T-helper 17 cell (primary cell): ENCODE measurements around the gene SCARB1. TPM values are rescaled to one million over a fixed set of nuclear protein-coding genes. Genes with fewer than 3 reads are reported as not detected.
"Not testable (repeated sequence)": the region's sequence is repeated elsewhere in the genome, so short reads cannot be mapped to it uniquely, and the experiment has no call there.

ENCODE experiments used
- ATAC-seq: fragments of 150-1000 bp; cut with Tn5 transposase; 2 replicates; pipeline ENCODE4 v1.10.0; 2021; ENCODE audit warnings: mild to moderate bottlenecking, moderate library complexity
- DNase-seq, 3 donors: peaks; one replicate each; pipeline versions ENCODE4 v3.0.0 to v3.0.0-alpha.2; 2020 to 2021
- H3K9me3 ChIP-seq: one replicate; pipeline ENCODE4 v1.7.0; 2013; ENCODE audit warnings: low read length, mild to moderate bottlenecking; ENCODE audit not compliant: control insufficient read depth, poor library complexity, severe bottlenecking
- H3K27ac Mint-ChIP-seq: one replicate; pipeline ENCODE4 v1.8.0; 2022; ENCODE audit warnings: mild to moderate bottlenecking, moderate library complexity, mixed read lengths
- H3K27me3 Mint-ChIP-seq: one replicate; pipeline ENCODE4 v1.8.0; 2022; ENCODE audit warnings: mixed read lengths
- H3K36me3 Mint-ChIP-seq: one replicate; pipeline ENCODE4 v1.8.0; 2022; ENCODE audit warnings: low read depth, mixed read lengths
- H3K4me1 Mint-ChIP-seq: one replicate; pipeline ENCODE4 v1.8.0; 2022; ENCODE audit warnings: mild to moderate bottlenecking, mixed read lengths
- H3K4me3 Mint-ChIP-seq: one replicate; pipeline ENCODE4 v1.8.0; 2022; ENCODE audit warnings: mild to moderate bottlenecking, moderate library complexity, mixed read lengths
- total RNA-seq, 4 donors: library from RNA in 2 of 4; stranded (reverse) in 2 of 4; gene quantifications; one replicate each; pipeline ENCODE4 v1.2.3 and lab custom pipeline; 2022 to 2026

SCARB1 gene
- total RNA-seq, 2 donors from 2014 or later, result 1.3 to 1.7 TPM

- DNase-seq, result peak; percentile 23 to 52 (median 52)
- H3K27me3 Mint-ChIP-seq, result no peaks in the 10 kb centered on the region
- peak overlapping the region; percentile 45 for H3K27ac Mint-ChIP-seq
- no peaks in the 10 kb centered on the region for H3K9me3 ChIP-seq
- H3K4me3 Mint-ChIP-seq, result peak overlapping the region; percentile 68
- H3K4me1 Mint-ChIP-seq, result peaks cover 25% of the 10 kb centered on the region
- H3K36me3 Mint-ChIP-seq, result peaks cover 3% of the 10 kb centered on the region
- ATAC-seq, result peak; percentile 97
These were observed 34.7 kb upstream of the SCARB1 start for GRCh38 chr12:124898200-124898922.

- no peak overlapping the region for H3K4me3 Mint-ChIP-seq
- H3K27me3 Mint-ChIP-seq, result no peaks in the 10 kb centered on the region
- no peaks in the 10 kb centered on the region for H3K9me3 ChIP-seq
- ATAC-seq (no peak), DNase-seq (no peak)
- no peak overlapping the region for H3K27ac Mint-ChIP-seq
- peaks cover 3% of the 10 kb centered on the region for H3K36me3 Mint-ChIP-seq
- peaks cover 25% of the 10 kb centered on the region for H3K4me1 Mint-ChIP-seq
These were observed 32.8 kb upstream of the SCARB1 start for GRCh38 chr12:124896461-124896860.

DNA sequence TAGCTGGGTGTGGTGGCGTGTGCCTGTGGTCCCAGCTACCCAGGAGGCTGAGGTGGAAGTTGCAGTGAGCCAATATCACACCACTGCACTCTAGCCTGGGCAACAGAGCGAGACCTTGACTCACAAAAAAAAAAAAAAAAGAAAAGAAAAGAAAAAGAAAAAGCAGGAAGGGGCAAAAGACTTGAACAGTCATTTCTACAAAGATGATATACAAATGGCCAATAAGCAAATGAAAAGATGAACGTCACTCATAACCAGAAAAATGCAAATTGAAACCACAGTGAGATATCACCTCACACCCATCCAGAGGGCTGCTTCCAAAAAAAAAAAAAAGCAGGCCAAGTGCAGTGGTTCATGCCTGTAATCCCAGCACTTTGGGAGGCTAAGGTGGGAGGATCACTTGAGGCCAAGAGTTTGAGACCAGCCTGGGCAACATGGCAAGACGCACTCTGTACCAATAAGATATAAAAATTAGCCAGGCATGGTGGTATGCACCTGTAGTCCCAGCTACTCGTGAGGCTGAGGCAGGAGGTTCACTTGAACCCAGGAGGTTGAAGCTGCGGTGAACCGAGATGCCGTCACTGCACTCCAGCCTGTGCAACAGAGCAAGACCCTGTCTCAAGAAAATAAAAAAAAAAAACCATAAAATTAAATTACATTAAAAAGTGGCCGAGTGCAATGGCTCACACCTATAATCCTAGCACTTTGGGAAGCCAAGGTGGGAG, 30.3 kb upstream of the SCARB1 start:
- Mint-ChIP-seq H3K27ac (no peak overlapping the region), H3K36me3 (peaks cover 3% of the 10 kb centered on the region), H3K4me3 (no peak overlapping the region), H3K4me1 (peaks cover 22% of the 10 kb centered on the region), H3K27me3 (no peaks in the 10 kb centered on the region)
- no peak for DNase-seq
- H3K9me3 ChIP-seq, result no peaks in the 10 kb centered on the region
- ATAC-seq, result no peak

- Mint-ChIP-seq H3K4me1 (no peaks in the 10 kb centered on the region), H3K27ac (no peak overlapping the region), H3K36me3 (no peaks in the 10 kb centered on the region), H3K27me3 (no peaks in the 10 kb centered on the region), H3K4me3 (no peak overlapping the region)
- ATAC-seq (no peak), DNase-seq (no peak)
- no peaks in the 10 kb centered on the region for H3K9me3 ChIP-seq
These were observed 24.6 kb upstream of the SCARB1 start for GRCh38 chr12:124888260-124888659.

DNA sequence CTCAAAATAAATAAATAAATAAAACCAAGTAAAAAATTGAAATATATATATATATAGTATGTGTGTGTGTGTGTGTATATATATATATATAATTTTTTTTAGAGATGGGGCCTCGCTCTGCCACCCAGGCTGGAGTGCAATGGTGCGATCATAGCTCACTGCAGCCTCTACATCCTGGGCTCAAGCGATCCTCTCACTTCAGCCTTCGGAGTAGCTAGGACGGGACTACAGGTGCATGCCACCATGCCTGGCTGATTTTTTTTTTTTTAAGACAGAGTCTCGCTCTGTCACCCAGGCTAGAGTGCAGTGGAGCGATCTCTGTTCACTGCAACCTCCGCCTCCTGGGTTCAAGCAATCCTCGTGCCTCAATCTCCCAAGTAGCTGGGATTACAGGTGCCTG, 24.1 kb upstream of the SCARB1 start:
- DNase-seq, H3K36me3 Mint-ChIP-seq, ATAC-seq: not testable (repeated sequence)

GRCh38 chr12:124884587-124885438, 21.1 kb upstream of the SCARB1 start:
- ATAC-seq, result peak; percentile 66
- H3K4me3 Mint-ChIP-seq, result no peak overlapping the region
- no peaks in the 10 kb centered on the region for H3K27me3 Mint-ChIP-seq
- H3K9me3 ChIP-seq, result no peaks in the 10 kb centered on the region
- H3K36me3 Mint-ChIP-seq, result no peaks in the 10 kb centered on the region
- peak overlapping the region; percentile 43 for H3K27ac Mint-ChIP-seq
- no peak for DNase-seq
- H3K4me1 Mint-ChIP-seq, result peaks cover 11% of the 10 kb centered on the region

More for the DNA sequence above, 24.1 kb upstream of the SCARB1 start:
- H3K9me3 ChIP-seq, H3K4me3 Mint-ChIP-seq, H3K27ac Mint-ChIP-seq, H3K27me3 Mint-ChIP-seq, H3K4me1 Mint-ChIP-seq: not testable (repeated sequence)

- peak overlapping the region; percentile 43 for H3K27ac Mint-ChIP-seq
- DNase-seq (no peak), ATAC-seq (no peak)
- H3K27me3 Mint-ChIP-seq, result no peaks in the 10 kb centered on the region
- H3K4me1 Mint-ChIP-seq, result peaks cover 11% of the 10 kb centered on the region
- H3K36me3 Mint-ChIP-seq, result no peaks in the 10 kb centered on the region
- no peaks in the 10 kb centered on the region for H3K9me3 ChIP-seq
- H3K4me3 Mint-ChIP-seq, result no peak overlapping the region
These were observed 19.8 kb upstream of the SCARB1 start for GRCh38 chr12:124883263-124884130.

DNA sequence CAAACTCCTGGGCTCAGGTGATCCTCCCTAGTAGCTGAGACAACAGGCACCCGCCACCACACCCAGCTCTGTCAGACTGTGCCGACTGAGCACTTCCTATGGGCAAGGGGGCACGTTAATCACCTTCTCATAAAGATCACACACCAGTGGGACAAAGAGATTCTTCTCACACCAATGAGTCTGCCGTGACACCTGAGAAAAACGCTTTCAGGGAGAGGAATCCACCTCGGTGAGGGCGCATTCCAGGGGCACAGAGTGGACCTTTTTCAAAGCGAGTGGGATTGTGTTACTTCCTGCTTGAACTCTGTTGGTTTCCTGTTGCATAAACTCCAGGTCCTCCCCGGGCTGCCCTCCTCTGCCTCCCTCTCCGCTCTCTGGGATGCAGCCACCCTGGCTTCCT, 17.5 kb upstream of the SCARB1 start:
- Mint-ChIP-seq H3K36me3 (peaks cover 2% of the 10 kb centered on the region), H3K27me3 (no peaks in the 10 kb centered on the region), H3K4me3 (peak overlapping the region; percentile 43), H3K4me1 (peaks cover 13% of the 10 kb centered on the region), H3K27ac (peak overlapping the region; percentile 45)
- ATAC-seq (no peak), DNase-seq (no peak)
- no peaks in the 10 kb centered on the region for H3K9me3 ChIP-seq

DNA sequence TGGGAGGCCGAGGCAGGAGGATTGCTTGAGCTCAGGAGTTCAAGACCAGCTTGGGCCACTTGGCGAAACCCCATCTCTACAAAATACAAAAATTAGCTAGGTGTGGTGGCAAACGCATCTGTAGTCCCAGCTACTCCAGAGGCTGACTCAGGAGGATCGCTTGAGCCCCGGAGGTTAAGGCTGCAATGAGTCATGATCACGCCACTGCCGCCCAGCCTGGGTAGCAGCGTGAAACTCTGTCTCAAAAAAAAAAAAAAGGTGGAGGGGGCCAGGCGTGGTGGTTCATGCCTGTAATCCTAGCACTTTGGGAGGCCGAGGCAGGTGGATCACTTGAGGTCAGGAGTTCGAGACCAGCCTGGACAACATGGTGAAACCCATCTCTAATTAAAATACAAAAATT, 16.7 kb upstream of the SCARB1 start:
- H3K4me1 Mint-ChIP-seq, result peaks cover 14% of the 10 kb centered on the region
- H3K27me3 Mint-ChIP-seq, H3K27ac Mint-ChIP-seq, H3K4me3 Mint-ChIP-seq, H3K36me3 Mint-ChIP-seq, ATAC-seq, DNase-seq, H3K9me3 ChIP-seq: not testable (repeated sequence)

DNA sequence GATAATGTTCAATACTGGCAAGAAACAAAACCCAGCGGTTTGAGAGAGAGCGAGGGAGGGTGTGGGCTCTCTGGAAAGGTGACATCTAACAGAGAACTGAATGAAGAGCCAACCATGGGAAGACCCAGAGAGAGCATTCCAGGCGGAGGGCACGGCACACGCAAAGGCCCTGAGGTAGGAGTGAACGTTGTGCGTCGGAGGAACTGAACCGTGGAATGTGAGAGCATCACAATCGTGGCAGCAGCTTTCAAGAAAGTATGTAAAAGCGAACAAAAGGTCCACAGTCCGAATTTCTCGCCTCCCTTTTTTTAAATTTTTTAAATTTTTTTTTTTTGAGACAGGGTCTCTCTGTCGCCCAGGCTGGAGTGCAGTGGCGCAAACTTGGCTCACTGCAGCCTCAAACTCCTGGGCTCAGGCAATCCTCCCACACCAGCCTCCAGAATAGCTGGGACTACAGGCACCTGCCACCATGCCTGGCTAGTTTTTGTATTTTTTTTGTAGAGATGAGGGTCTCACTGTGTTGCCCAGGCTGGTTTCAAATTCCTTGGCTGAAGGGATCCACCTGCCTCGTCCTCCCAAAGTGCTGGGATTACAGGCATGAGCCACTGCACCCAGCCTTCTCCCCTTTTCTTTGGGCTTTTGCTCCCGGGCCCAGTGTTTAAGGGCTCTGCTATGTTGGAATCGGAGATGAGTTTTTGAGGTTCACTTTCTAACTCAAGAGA, 15.3 kb upstream of the SCARB1 start:
- Mint-ChIP-seq H3K27me3 (peaks cover 9% of the 10 kb centered on the region), H3K27ac (no peak overlapping the region), H3K36me3 (peaks cover 3% of the 10 kb centered on the region), H3K4me3 (no peak overlapping the region), H3K4me1 (peaks cover 19% of the 10 kb centered on the region)
- H3K9me3 ChIP-seq, result no peaks in the 10 kb centered on the region
- ATAC-seq (no peak), DNase-seq (no peak)

DNA sequence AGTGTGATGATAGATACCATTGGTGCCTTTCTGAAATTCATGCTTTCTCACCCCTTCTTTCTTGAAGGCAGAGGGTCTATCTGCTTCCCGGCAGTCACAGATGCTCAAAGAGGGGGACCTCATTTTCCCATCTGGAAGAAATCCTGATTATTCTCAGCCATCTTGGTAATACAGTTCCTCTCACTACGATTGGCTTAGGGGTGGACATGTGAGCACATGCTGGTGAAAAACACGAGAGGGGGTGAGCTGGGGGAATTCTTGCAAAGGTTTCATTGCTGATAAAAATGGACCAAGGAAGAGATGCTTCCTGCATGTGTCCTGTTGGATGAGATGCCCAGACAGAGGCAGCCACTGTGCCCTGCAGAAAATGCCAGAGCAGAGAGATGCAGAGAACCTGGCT, 13.8 kb upstream of the SCARB1 start:
- H3K9me3 ChIP-seq, result no peaks in the 10 kb centered on the region
- Mint-ChIP-seq H3K4me3 (no peak overlapping the region), H3K4me1 (peaks cover 16% of the 10 kb centered on the region), H3K27me3 (peaks cover 9% of the 10 kb centered on the region), H3K27ac (no peak overlapping the region), H3K36me3 (peaks cover 3% of the 10 kb centered on the region)
- no peak for ATAC-seq
- no peak for DNase-seq

GRCh38 chr12:124876171-124876570, 12.5 kb upstream of the SCARB1 start:
- ATAC-seq (no peak), DNase-seq (no peak)
- no peak overlapping the region for H3K4me3 Mint-ChIP-seq
- H3K27me3 Mint-ChIP-seq, result peaks cover 9% of the 10 kb centered on the region
- peaks cover 3% of the 10 kb centered on the region for H3K36me3 Mint-ChIP-seq
- H3K27ac Mint-ChIP-seq, result no peak overlapping the region
- no peaks in the 10 kb centered on the region for H3K9me3 ChIP-seq
- peaks cover 8% of the 10 kb centered on the region for H3K4me1 Mint-ChIP-seq
